Astrocyte of the cerebellum (primary cell): ENCODE measurements around the gene PCP4L1.
A peak's percentile ranks its signal among the peaks of the same experiment; 100 is the strongest.
"Not testable (repeated sequence)": the region's sequence is repeated elsewhere in the genome, so short reads cannot be mapped to it uniquely, and the experiment has no call there.

Experiments used
- DNase-seq: peaks from one replicate; pipeline ENCODE4 v3.0.0-alpha.2; 2011; ENCODE audit warnings: low read depth
- H3K4me3 ChIP-seq: 2 replicates; pipeline ENCODE4 v1.5.1; 2011; ENCODE audit warnings: mild to moderate bottlenecking, low read depth, low read length, moderate library complexity
- in situ Hi-C: cut with HindIII; loops from 2 replicates; pipeline ENCODE4 v1.10.0; 2017; ENCODE audit warnings: low sequenced_read_pairs
- TF ChIP-seq, protein P1 (sequence below): IDR thresholded peaks from 2 replicates; pipeline ENCODE4 v1.5.1; 2012; ENCODE audit warnings: low read length, low read depth, moderate library complexity, mild to moderate bottlenecking; ENCODE audit errors: missing control alignments

PCP4L1 gene

DNA sequence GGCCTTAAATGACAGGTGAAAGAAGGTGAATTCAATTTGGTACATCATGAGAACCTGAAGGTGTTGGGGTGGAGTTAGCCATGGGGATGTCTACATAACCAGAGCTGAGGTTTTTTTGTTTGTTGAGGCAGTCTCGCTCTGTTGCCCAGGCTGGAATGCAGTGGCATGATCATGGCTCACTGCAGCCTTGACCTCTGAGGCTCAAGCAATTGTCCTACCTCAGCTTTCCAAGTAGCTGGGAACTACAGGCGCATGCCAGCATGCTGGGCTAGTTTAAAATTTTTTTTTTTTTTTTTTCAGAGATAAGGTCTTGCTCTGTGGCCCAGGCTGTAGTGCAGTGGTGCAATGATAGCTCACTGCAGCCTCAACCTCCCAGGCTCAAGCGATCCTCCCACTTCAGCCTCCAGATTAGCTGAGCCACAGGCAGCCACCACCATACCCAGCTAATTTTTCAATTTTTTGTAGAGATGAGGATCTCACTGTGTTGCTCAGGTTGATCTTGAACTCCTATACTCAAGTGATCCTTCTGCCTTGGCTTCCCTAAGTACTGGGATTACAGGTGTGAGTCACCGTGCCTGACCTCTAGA, 53.1 kb downstream of the PCP4L1 start:
- no peak for DNase-seq
- in situ Hi-C loops = no loop called here
- TF ChIP-seq, protein P1, sequence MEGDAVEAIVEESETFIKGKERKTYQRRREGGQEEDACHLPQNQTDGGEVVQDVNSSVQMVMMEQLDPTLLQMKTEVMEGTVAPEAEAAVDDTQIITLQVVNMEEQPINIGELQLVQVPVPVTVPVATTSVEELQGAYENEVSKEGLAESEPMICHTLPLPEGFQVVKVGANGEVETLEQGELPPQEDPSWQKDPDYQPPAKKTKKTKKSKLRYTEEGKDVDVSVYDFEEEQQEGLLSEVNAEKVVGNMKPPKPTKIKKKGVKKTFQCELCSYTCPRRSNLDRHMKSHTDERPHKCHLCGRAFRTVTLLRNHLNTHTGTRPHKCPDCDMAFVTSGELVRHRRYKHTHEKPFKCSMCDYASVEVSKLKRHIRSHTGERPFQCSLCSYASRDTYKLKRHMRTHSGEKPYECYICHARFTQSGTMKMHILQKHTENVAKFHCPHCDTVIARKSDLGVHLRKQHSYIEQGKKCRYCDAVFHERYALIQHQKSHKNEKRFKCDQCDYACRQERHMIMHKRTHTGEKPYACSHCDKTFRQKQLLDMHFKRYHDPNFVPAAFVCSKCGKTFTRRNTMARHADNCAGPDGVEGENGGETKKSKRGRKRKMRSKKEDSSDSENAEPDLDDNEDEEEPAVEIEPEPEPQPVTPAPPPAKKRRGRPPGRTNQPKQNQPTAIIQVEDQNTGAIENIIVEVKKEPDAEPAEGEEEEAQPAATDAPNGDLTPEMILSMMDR = no peak
- H3K4me3 ChIP-seq = no peak overlapping the region

DNA sequence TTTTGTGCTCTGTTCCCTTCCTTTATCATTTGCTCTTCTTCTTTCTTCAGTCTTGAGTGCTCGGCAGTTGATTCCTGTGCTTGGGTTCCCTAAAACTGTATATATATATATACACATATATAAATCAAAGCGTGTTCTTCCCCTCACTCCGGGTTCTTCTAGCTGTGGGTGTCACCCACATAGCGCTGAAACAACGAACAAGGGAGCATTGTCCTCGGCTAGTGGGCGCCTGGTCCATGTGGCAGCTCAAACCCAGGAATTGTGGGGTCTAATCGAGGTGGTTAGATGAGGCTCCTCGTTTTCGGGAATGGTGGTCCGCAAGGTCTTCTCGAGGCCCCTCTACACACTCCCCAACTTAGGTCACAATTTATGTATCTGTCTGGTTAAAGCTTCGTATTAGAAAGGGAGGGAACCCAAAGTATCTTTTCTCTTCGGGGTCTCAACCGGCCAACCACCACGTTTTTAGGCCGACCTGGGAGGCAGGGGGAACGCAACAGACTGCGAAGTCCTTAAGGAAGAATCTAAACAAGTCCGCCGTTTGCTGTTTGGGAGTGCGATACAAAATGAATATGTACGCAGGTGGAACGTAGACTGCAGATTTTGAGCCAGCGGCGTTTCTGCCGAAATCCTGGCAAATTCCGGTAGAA, 55.1 kb downstream of the PCP4L1 start:
- TF ChIP-seq, protein P1 = no peak
- in situ Hi-C loops = no loop called here
- DNase-seq = no peak
- peak overlapping the region; percentile 100 for H3K4me3 ChIP-seq

DNA sequence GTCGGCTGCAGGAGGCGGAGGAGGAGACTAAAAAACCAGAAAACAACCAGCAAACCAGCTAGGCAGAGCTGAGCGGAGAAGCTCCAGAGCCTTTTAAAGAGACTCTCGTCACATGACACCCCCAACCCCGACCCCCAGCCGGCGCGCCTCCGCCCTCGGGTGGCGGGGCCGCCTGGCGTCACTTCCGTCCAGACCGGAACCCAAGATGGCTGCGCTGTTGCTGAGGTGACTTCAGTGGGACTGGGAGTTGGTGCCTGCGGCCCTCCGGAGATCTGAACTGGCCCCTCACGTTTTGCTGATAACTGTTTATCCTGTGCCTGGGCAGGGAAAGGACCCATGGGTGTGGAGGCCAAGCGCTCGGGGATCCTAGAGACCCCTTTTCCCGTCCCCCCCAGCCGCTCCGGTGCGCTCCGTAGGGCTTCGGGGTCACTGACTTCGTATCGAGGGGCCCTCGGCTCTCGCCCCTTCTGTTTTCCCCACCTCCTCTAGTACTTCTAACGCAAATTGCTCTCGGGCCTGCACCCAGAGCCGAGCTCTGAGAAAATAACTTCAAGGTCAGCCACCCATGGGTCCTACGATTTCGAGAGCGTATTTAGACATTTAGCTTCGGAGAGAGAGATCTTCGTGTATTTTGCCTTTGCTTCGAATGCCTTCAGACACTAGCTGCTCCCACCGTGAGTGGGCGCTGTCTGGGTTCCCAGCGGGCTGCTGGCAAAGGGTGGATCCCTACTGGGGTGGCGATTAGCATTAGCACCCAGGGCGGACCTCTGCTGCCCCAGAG, 55.8 kb downstream of the PCP4L1 start, which contains the start of gene SDHC:
Gene SDHC (plus strand): TSS at position 181 of the 781 bp plus-strand sequence. CDS start 25 bp downstream, at position 206.
- peak; percentile 66 for DNase-seq
- TF ChIP-seq, protein P1 = peak; percentile 45
- peak within 1 kb of the TSS; percentile 100 for H3K4me3 ChIP-seq
- in situ Hi-C loops = no loop called here

DNA sequence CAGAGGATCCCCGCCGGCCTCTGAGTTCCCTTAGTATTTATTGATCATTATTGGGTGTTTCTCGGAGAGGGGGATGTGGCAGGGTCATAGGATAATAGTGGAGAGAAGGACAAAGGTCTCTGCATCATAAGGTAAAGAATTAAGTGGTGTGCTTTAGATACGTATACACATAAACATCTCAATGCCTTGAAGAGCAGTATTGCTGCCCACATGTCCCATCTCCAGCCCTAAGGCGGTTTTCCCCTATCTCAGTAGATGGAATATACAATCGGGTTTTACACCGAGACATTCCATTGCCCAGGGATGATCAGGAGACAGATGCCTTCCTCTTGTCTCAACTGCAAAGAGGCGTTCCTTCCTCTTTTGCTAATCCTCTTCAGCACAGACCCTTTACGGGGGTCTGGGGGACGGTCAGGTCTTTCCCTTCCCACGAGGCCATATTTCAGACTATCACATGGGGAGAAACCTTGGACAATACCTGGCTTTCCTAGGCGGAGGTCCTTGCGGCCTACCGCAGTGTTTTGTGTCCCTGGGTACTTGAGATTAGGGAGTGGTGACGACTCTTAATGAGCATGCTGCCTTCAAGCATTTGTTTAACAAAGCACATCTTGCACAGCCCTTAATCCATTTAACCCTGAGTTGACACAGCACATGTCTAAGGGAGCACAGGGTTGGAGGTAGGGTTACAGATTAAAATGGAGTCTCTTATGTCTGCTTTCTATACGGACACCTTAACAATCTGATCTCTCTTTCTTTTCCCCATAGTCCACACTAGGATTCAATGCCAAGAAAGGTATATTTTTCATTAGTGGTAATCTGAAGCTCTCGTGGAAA, 57.5 kb downstream of the PCP4L1 start:
- H3K4me3 ChIP-seq, in situ Hi-C loops, DNase-seq: not testable (repeated sequence)

DNA sequence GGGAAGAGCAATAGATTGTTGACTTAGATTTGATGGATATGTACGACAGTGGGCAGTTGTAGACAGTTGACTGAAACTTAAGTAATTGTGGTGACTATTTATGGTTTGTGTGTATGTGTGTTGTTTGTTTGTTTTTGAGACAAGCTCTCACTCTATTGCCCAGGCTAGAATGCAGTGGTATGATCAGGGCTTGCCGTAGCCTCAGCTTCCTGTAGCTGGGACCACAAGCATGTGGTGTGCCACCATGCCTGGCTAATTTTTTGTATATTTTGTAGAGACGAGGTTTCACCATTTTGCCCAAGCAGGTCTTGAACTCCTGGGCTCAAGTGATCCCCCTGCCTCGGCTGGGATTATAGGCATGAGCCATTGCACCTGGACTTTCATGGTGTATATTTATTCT, 65.5 kb downstream of the PCP4L1 start:
- in situ Hi-C loops = no loop called here
- DNase-seq = no peak
- TF ChIP-seq, protein P1 = no peak
- no peak overlapping the region for H3K4me3 ChIP-seq

DNA sequence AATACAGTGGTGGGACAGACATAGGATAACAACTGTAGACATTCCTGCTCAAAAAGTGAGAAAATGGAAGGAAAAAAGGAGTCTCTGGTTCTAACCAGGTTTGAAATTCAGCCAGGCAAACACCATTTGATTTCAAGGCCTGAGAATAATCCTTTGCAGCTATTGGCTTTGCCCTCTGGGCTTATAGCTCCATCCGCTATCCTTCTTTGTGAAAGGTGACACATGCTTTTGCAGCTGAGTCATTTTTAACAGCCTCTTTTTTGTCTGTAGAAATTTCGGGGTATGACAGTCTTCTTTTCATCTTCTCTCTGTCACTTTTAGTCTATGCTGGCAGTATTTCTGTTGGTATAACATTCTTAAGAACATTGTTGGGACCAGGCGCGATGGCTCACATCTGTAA, 71.8 kb downstream of the PCP4L1 start:
- in situ Hi-C loops = no loop called here
- H3K4me3 ChIP-seq = no peak overlapping the region
- TF ChIP-seq, protein P1 = no peak
- DNase-seq = no peak
